Endothelial cell of umbilical vein (primary cell): ENCODE data around the gene ZDHHC7. TPM values are rescaled to one million over a fixed set of nuclear protein-coding genes. Genes with fewer than 3 reads are reported as not detected.

Experiments
- BruUV-seq: library from RNA; stranded (reverse); fragments of 400-500 nt; replicated peaks from 2 replicates; lab custom pipeline; 2021; lab: Mats Ljungman, UMichigan
- CTCF ChIA-PET: fragments of 300-600, 350-600 bp; sonication (Branson Sonifier 250); formaldehyde crosslinking; loops from one replicate; lab custom pipeline; 2021; ENCODE audit warnings: antibody characterized with exemption, inconsistent platforms; lab: Charles Lee
- POLR2A ChIA-PET: fragments of 300-600, 350-600 bp; sonication (Branson Sonifier 250); formaldehyde crosslinking; loops from one replicate; lab custom pipeline; 2021; ENCODE audit warnings: antibody characterized with exemption, inconsistent platforms; lab: Charles Lee
- DNase-seq: peaks from one replicate; pipeline ENCODE4 v3.0.0-alpha.2; 2011; ENCODE audit warnings: low read depth, low spot score
- FAIRE-seq: peaks from 2 replicates; lab custom pipeline; 2011; peaks lifted over from hg19 to GRCh38; lab: Jason Lieb, UNC
- H2AFZ ChIP-seq: 2 replicates; pipeline ENCODE4 v1.6.0; 2012; ENCODE audit warnings: low read depth, low read length, control low read depth, inconsistent platforms
- H3K27ac ChIP-seq: 2 replicates; pipeline ENCODE4 v1.5.1; 2011; ENCODE audit warnings: low read depth, mild to moderate bottlenecking, control low read depth, low read length, moderate library complexity; ENCODE audit not compliant: insufficient read depth
- H3K27me3 ChIP-seq, 2 experiments: 2 replicates each; pipeline versions ENCODE4 v1.6.0 to v1.6.1; 2011; ENCODE audit warnings: low read length in 2 of 2, mixed read lengths in 1 of 2; ENCODE audit not compliant: control insufficient read depth in 2 of 2, insufficient read depth in 2 of 2
- H3K36me3 ChIP-seq, 2 experiments: 2 replicates in 1 of 2; 3 replicates in 1 of 2; pipeline ENCODE4 v1.5.1; 2011; ENCODE audit warnings: low read length in 2 of 2, mild to moderate bottlenecking in 1 of 2, moderate library complexity in 1 of 2; ENCODE audit not compliant: control insufficient read depth in 2 of 2, insufficient read depth in 2 of 2; ENCODE audit errors: extremely low read depth in 1 of 2
- H3K4me1 ChIP-seq: 3 replicates; pipeline ENCODE4 v1.5.1; 2011; ENCODE audit warnings: mild to moderate bottlenecking, low read length; ENCODE audit not compliant: control insufficient read depth, insufficient read depth; ENCODE audit errors: extremely low read depth
- H3K4me2 ChIP-seq: 2 replicates; pipeline ENCODE4 v1.6.1; 2011; ENCODE audit warnings: low read length, control low read depth, mixed read lengths; ENCODE audit not compliant: insufficient read depth
- H3K4me3 ChIP-seq, 3 experiments: fragments of 200-600 bp in 1 of 3; sonication (generic), shearing (Covaris generic) in 1 of 3; replicated peaks in 1 of 3; 2 replicates each; pipeline ENCODE4 v1.5.1; 2011 to 2016; ENCODE audit warnings: control low read depth in 3 of 3, low read length in 3 of 3, mild to moderate bottlenecking in 2 of 3, inconsistent platforms in 1 of 3, low read depth in 1 of 3, moderate library complexity in 1 of 3; ENCODE audit not compliant: insufficient read depth in 1 of 3
- H3K79me2 ChIP-seq: 2 replicates; pipeline ENCODE4 v1.6.0; 2012; ENCODE audit warnings: low read length, inconsistent platforms; ENCODE audit not compliant: control insufficient read depth, insufficient read depth
- H3K9ac ChIP-seq: replicated peaks from 2 replicates; pipeline ENCODE3; 2011; ENCODE audit warnings: low read length, control low read depth; ENCODE audit not compliant: insufficient read depth; ENCODE audit errors: extremely low read depth
- H3K9me1 ChIP-seq: replicated peaks from 3 replicates; pipeline ENCODE4 v1.6.0; 2011; ENCODE audit warnings: mild to moderate bottlenecking, low read length; ENCODE audit not compliant: control insufficient read depth, insufficient read depth; ENCODE audit errors: extremely low read depth
- H3K9me3 ChIP-seq: replicated peaks from 2 replicates; pipeline ENCODE4 v1.5.1; 2012; ENCODE audit warnings: low read length, inconsistent platforms; ENCODE audit not compliant: control insufficient read depth, insufficient read depth
- H4K20me1 ChIP-seq: replicated peaks from 2 replicates; pipeline ENCODE3; 2011; ENCODE audit warnings: mild to moderate bottlenecking, low read length; ENCODE audit not compliant: control insufficient read depth, insufficient read depth; ENCODE audit errors: extremely low read depth
- EZH2 ChIP-seq: IDR thresholded peaks from 2 replicates; pipeline ENCODE4 v1.6.1; 2012; ENCODE audit warnings: borderline replicate concordance, low read depth, mild to moderate bottlenecking, moderate library complexity, low read length, inconsistent platforms; ENCODE audit not compliant: severe bottlenecking
- FOS ChIP-seq: IDR thresholded peaks from 2 replicates; pipeline ENCODE4 v1.6.1; 2011; ENCODE audit warnings: mild to moderate bottlenecking, low read length, moderate library complexity, borderline replicate concordance; ENCODE audit not compliant: insufficient read depth
- GATA2 ChIP-seq: IDR thresholded peaks from 2 replicates; pipeline ENCODE4 v1.7.0; 2011; ENCODE audit warnings: low read depth, mild to moderate bottlenecking, moderate library complexity, mixed read lengths, low read length; ENCODE audit not compliant: insufficient read length, insufficient read depth
- JUN ChIP-seq: IDR thresholded peaks from 2 replicates; pipeline ENCODE4 v1.6.1; 2011; ENCODE audit warnings: borderline replicate concordance, low read depth; ENCODE audit not compliant: insufficient read length, insufficient read depth
- MAX ChIP-seq: IDR thresholded peaks from 2 replicates; pipeline ENCODE4 v1.6.1; 2011; ENCODE audit not compliant: insufficient read depth, insufficient read length
- MYC ChIP-seq: IDR thresholded peaks from one replicate; pipeline ENCODE4 v1.6.1; 2011; ENCODE audit warnings: mild to moderate bottlenecking, low read depth, low read length
- POLR2A ChIP-seq: IDR thresholded peaks from 2 replicates; pipeline ENCODE4 v1.6.1; 2012; ENCODE audit warnings: low read depth, mild to moderate bottlenecking, control low read depth, low read length
- POLR2AphosphoS5 ChIP-seq: IDR thresholded peaks from 2 replicates; pipeline ENCODE4 v1.6.1; 2012; ENCODE audit warnings: low read depth, mild to moderate bottlenecking, control low read depth, low read length, moderate library complexity; ENCODE audit not compliant: insufficient read depth
- dilution Hi-C: fragments of 300-500 bp; cut with MboI; formaldehyde crosslinking; loops from one replicate; pipeline ENCODE4 v1.15.0; 2019; ENCODE audit warnings: low sequenced_read_pairs; ENCODE audit not compliant: extremely low pct_ligation_motif_present
- intact Hi-C: fragments of 100-400 bp; cut with micrococcal nuclease; formaldehyde crosslinking; loops from one replicate; pipeline ENCODE4 v1.10.0; 2022
- polyA plus RNA-seq, 4 experiments: library from polyadenylated mRNA; depleted of rRNA in 3 of 4; stranded (reverse) in 3 of 4; unstranded in 1 of 4; fragments of >200 nt; gene quantifications; 2 replicates each; pipeline versions ENCODE4 v1.2.1 to v1.2.3, GENCODE V29; 2011 to 2012; ENCODE audit warnings: missing spikeins in 1 of 4
- total RNA-seq: library from RNA; stranded (reverse); gene quantifications from 2 replicates; pipeline ENCODE4 v1.2.3, GENCODE V29; 2021
- TF ChIP-seq, protein P1 (sequence below), 2 donors: IDR thresholded peaks; 1 replicate in 1 of 2; 2 replicates in 1 of 2; pipeline ENCODE4 v1.5.1; 2011; ENCODE audit warnings: low read length in 2 of 2, mild to moderate bottlenecking in 2 of 2, moderate library complexity in 2 of 2, control low read depth in 1 of 2, inconsistent platforms in 1 of 2, low read depth in 1 of 2; ENCODE audit not compliant: insufficient read depth in 1 of 2; ENCODE audit errors: extremely low read depth in 1 of 2

ZDHHC7 gene
- total and polyA plus RNA-seq, 2 donors (not counting 3 experiments of a cell fraction or from before 2014, with no cell fraction given), result 44.1 to 46.2 TPM

- dilution Hi-C loops, result loop anchor here (25.0 kb wide), 1 partner anchor 189 kb away; no protein-coding TSS in a partner anchor
- Histone ChIP-seq H3K9me1 (no peaks in the 10 kb centered on the region), H3K36me3 (no peaks in the 10 kb centered on the region), H3K4me3 (no peak overlapping the region), H3K27me3 (no peaks in the 10 kb centered on the region), H4K20me1 (no peaks in the 10 kb centered on the region), H3K9me3 (no peaks in the 10 kb centered on the region), H3K4me1 (no peaks in the 10 kb centered on the region), H2AFZ (no peak overlapping the region), H3K9ac (no peak overlapping the region), H3K27ac (no peak overlapping the region), H3K4me2 (no peak overlapping the region), H3K79me2 (no peaks in the 10 kb centered on the region)
- FAIRE-seq (no peak), DNase-seq (no peak)
- BruUV-seq, result no TSS peak
- TF ChIP-seq POLR2A, result no peak
- TF ChIP-seq MYC, result no peak
- TF ChIP-seq, protein P1, sequence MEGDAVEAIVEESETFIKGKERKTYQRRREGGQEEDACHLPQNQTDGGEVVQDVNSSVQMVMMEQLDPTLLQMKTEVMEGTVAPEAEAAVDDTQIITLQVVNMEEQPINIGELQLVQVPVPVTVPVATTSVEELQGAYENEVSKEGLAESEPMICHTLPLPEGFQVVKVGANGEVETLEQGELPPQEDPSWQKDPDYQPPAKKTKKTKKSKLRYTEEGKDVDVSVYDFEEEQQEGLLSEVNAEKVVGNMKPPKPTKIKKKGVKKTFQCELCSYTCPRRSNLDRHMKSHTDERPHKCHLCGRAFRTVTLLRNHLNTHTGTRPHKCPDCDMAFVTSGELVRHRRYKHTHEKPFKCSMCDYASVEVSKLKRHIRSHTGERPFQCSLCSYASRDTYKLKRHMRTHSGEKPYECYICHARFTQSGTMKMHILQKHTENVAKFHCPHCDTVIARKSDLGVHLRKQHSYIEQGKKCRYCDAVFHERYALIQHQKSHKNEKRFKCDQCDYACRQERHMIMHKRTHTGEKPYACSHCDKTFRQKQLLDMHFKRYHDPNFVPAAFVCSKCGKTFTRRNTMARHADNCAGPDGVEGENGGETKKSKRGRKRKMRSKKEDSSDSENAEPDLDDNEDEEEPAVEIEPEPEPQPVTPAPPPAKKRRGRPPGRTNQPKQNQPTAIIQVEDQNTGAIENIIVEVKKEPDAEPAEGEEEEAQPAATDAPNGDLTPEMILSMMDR (IDR thresholded peaks at IDR 0.05; ENCODE audit: extremely low read depth in 1 of 2, insufficient read depth in 1 of 2, low read depth in 1 of 2, low read length in 2 of 2), result peak; percentile 24
- TF ChIP-seq POLR2AphosphoS5, result no peak
- ChIA-PET CTCF (interaction anchor here (0.9 to 7.0 kb wide), 7 partner anchors 12 to 197 kb away, joined by 3 to 292 read pairs (median 13); no protein-coding TSS in a partner anchor), POLR2A (no interaction called here)
- intact Hi-C loops, result loop anchor here (10.0 kb wide), 1 partner anchor 436 kb away; no protein-coding TSS in a partner anchor
These were observed 60.4 kb downstream of the ZDHHC7 start for GRCh38 chr16:84950906-84951305.

GRCh38 chr16:84949772-84950436 is 61.4 kb downstream of the ZDHHC7 start:
- H3K4me2 ChIP-seq, result no peak overlapping the region
- no peaks in the 10 kb centered on the region for H3K79me2 ChIP-seq
- H3K9ac ChIP-seq, result no peak overlapping the region
- H4K20me1 ChIP-seq, result no peaks in the 10 kb centered on the region
- ChIA-PET POLR2A (no interaction called here), CTCF (interaction anchor here (1.0 to 7.0 kb wide), 2 partner anchors 196 to 212 kb away, joined by 3 to 292 read pairs; no protein-coding TSS in a partner anchor)
- TF ChIP-seq FOS (no peak), MAX (no peak), GATA2 (no peak), EZH2 (no peak), JUN (no peak), POLR2A (no peak), MYC (no peak), POLR2AphosphoS5 (no peak)
- TF ChIP-seq, protein P1 (IDR thresholded peaks at IDR 0.05; ENCODE audit: extremely low read depth in 1 of 2, insufficient read depth in 1 of 2, low read depth in 1 of 2, low read length in 2 of 2), result no peak
- H3K4me3 ChIP-seq, result no peak overlapping the region
- FAIRE-seq (no peak), DNase-seq (no peak)
- no peaks in the 10 kb centered on the region for H3K4me1 ChIP-seq
- no TSS peak for BruUV-seq
- intact Hi-C loops, result loop anchor here (10.0 kb wide), 1 partner anchor 435 kb away; no protein-coding TSS in a partner anchor
- H3K27ac ChIP-seq, result no peak overlapping the region
- no peak overlapping the region for H2AFZ ChIP-seq
- H3K36me3 ChIP-seq, result no peaks in the 10 kb centered on the region
- dilution Hi-C loops, result loop anchor here (25.0 kb wide), 1 partner anchor 188 kb away; no protein-coding TSS in a partner anchor
- H3K27me3 ChIP-seq, result peaks cover 0 to 2% of the 10 kb centered on the region in 2 experiments
- H3K9me3 ChIP-seq, result no peaks in the 10 kb centered on the region
- H3K9me1 ChIP-seq, result no peaks in the 10 kb centered on the region
